ENCODE data around the gene MATCAP1. TPM values are rescaled to one million over a fixed set of nuclear protein-coding genes. Genes with fewer than 3 reads are reported as not detected.
A peak's percentile ranks its signal among the peaks of the same experiment; 100 is the strongest.

MATCAP1 gene
- total and polyA plus RNA-seq, 2 of the 13 experiments (the other 11 are each of a cell fraction or from before 2014, with no cell fraction given), result 11.2 to 24.5 TPM

DNA sequence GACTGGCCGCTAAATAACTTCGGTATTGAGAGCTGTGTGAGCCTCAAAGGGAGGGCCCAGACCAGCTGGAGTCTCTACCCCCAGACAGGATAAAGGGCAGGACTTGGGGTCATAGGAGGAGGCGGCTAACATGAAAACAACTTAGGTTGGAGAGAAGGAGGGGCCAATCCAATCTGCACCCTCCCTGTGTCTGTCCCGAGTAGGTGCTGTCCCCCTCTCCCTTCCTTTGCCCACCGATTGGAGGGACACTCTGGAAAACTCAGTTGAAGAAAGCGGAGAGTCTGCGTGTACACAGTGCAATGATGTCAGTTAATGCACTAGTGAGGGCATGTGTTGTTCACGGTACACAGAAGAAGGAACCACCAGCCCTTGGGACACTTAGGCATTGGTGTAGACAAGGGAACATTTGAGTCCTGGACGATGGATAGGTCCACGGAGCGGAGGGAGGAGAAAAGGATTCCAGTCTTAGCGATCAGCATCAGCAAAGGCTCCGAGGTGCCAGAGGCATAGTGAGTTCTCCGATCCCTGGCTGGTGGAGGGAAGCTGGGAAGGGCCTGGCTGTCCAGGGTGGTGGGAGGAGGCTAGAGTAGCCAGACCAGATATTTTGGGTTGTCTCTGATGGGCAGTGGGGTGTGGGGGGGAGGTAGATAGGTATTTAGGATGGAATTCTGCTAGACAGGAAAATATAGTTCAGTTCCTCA lies 12.7 kb downstream of the MATCAP1 start (continued):
- no peak for TF ChIP-seq ZNF337 (CRISPR knock-in tag; IDR thresholded peaks at IDR 0.05; ENCODE audit: borderline replicate concordance, low read depth)
- TF ChIP-seq BHLHE40 (IDR thresholded peaks at IDR 0.05; ENCODE audit: low read length), result no peak
- no peak for TF ChIP-seq AGO2 (optimal IDR thresholded peaks at IDR 0.05; ENCODE audit: low read depth, low read length)
- TF ChIP-seq FOXC1 (CRISPR knock-in tag; IDR thresholded peaks at IDR 0.05; ENCODE audit: borderline replicate concordance), result 0 out of 2 replicates have a peak, but pooled peaks have one; percentile 79
- 0 out of 2 replicates have a peak, but pooled peaks have one; percentile 39 for TF ChIP-seq ZNF431 (CRISPR knock-in tag; IDR thresholded peaks at IDR 0.05; ENCODE audit: borderline replicate concordance, low read depth)
- TF ChIP-seq HNF4G (IDR thresholded peaks at IDR 0.05; ENCODE audit: borderline replicate concordance, low read depth, low read length), result no peak
- TF ChIP-seq HNF4G (CRISPR knock-in tag; IDR thresholded peaks at IDR 0.05; ENCODE audit: borderline replicate concordance, low read depth), result 0 out of 2 replicates have a peak, but pooled peaks have one; percentile 14
- peak; percentile 86; the same call in 1 of the 2 replicates for TF ChIP-seq ATF5 (CRISPR knock-in tag; IDR thresholded peaks at IDR 0.05; ENCODE audit: low read depth)
- peak; percentile 38; the same call in 1 of the 2 replicates for TF ChIP-seq ZNF512B (CRISPR knock-in tag; IDR thresholded peaks at IDR 0.05; ENCODE audit: borderline replicate concordance)
- TF ChIP-seq ZBTB21 (CRISPR knock-in tag; IDR thresholded peaks at IDR 0.05), result 0 out of 2 replicates have a peak, but pooled peaks have one; percentile 39
- TF ChIP-seq IKZF4 (CRISPR knock-in tag; IDR thresholded peaks at IDR 0.05; ENCODE audit: borderline replicate concordance, low read depth, not compliant biosample characterization), result peak; percentile 19
- no peak for TF ChIP-seq ZNF101 (CRISPR knock-in tag; IDR thresholded peaks at IDR 0.05; ENCODE audit: borderline replicate concordance, low read depth)
- peak; percentile 51 for TF ChIP-seq ZFX (CRISPR knock-in tag; IDR thresholded peaks at IDR 0.05; ENCODE audit: low read depth)
- TF ChIP-seq ZNF773 (CRISPR knock-in tag; IDR thresholded peaks at IDR 0.05; ENCODE audit: borderline replicate concordance), result 0 out of 2 replicates have a peak, but pooled peaks have one; percentile 62
- no peak for TF ChIP-seq DBP (CRISPR knock-in tag; IDR thresholded peaks at IDR 0.05; ENCODE audit: not compliant biosample characterization)
- 0 out of 2 replicates have a peak, but pooled peaks have one; percentile 35 for TF ChIP-seq ATF2 (CRISPR knock-in tag; IDR thresholded peaks at IDR 0.05)
- TF ChIP-seq ZNF44 (CRISPR knock-in tag; IDR thresholded peaks at IDR 0.05), result peak; percentile 19; the same call in 1 of the 2 replicates
- peak; percentile 82 for TF ChIP-seq ZNF501 (CRISPR knock-in tag; IDR thresholded peaks at IDR 0.05)
- 0 out of 2 replicates have a peak, but pooled peaks have one; percentile 47 for TF ChIP-seq SKIL (CRISPR knock-in tag; IDR thresholded peaks at IDR 0.05; ENCODE audit: borderline replicate concordance)

All from HepG2 (cell line).